HepG2 (cell line): ENCODE results near the gene AKAP8. TPM values are rescaled to one million over a fixed set of nuclear protein-coding genes. Genes with fewer than 3 reads are reported as not detected.

Source experiments
- ATAD3A ChIP-seq: sonication (generic); formaldehyde crosslinking; IDR thresholded peaks from 2 replicates; pipeline ENCODE4 v1.4.0; 2020; ENCODE audit warnings: missing genetic modification reagents
- CSRNP2 ChIP-seq: sonication (generic); formaldehyde crosslinking; conservative IDR thresholded peaks from 2 replicates; pipeline ENCODE4 v1.8.0; 2022; ENCODE audit warnings: low read depth, missing genetic modification reagents
- CTCF ChIP-seq: sonication (generic); formaldehyde crosslinking; IDR thresholded peaks from 2 replicates; pipeline ENCODE4 v1.5.0; 2020; ENCODE audit warnings: mild to moderate bottlenecking, missing genetic modification reagents, moderate library complexity
- GPN1 ChIP-seq: sonication (generic); formaldehyde crosslinking; IDR thresholded peaks from 2 replicates; pipeline ENCODE4 v1.5.1; 2020; ENCODE audit warnings: missing genetic modification reagents, borderline replicate concordance
- HMG20B ChIP-seq: conservative IDR thresholded peaks from 2 replicates; pipeline ENCODE4 v1.6.1; 2016; ENCODE audit warnings: missing genetic modification reagents, missing compliant biosample characterization
- ISX ChIP-seq: sonication (generic); formaldehyde crosslinking; conservative IDR thresholded peaks from 2 replicates; pipeline ENCODE4 v1.5.0; 2020; ENCODE audit warnings: missing genetic modification reagents
- JARID2 ChIP-seq: sonication (generic); formaldehyde crosslinking; IDR thresholded peaks from 2 replicates; pipeline ENCODE4 v1.8.1; 2023; ENCODE audit warnings: missing genetic modification reagents, inconsistent platforms; ENCODE audit not compliant: insufficient replicate concordance
- KDM1A ChIP-seq: IDR thresholded peaks from 2 replicates; pipeline ENCODE4 v1.6.1; 2016; ENCODE audit warnings: missing compliant biosample characterization
- NFIC ChIP-seq: IDR thresholded peaks from 2 replicates; pipeline ENCODE4 v1.6.1; 2012; ENCODE audit warnings: mild to moderate bottlenecking, low read length, inconsistent platforms
- POGZ ChIP-seq: sonication (generic); formaldehyde crosslinking; IDR thresholded peaks from 2 replicates; pipeline ENCODE4 v1.4.0; 2020; ENCODE audit warnings: mild to moderate bottlenecking, missing genetic modification reagents
- RELA ChIP-seq: sonication (generic); formaldehyde crosslinking; IDR thresholded peaks from 2 replicates; pipeline ENCODE4 v1.4.0; 2020; ENCODE audit warnings: missing genetic modification reagents
- REPIN1 ChIP-seq: sonication (generic); formaldehyde crosslinking; IDR thresholded peaks from 2 replicates; pipeline ENCODE4 v1.8.0; 2022; ENCODE audit warnings: missing genetic modification reagents, low read depth, mild to moderate bottlenecking, borderline replicate concordance
- SETDB1 ChIP-seq: sonication (generic); formaldehyde crosslinking; IDR thresholded peaks from 2 replicates; pipeline ENCODE4 v1.5.1; 2020; ENCODE audit warnings: missing genetic modification reagents, mild to moderate bottlenecking, borderline replicate concordance
- SMAD1 ChIP-seq: sonication (generic); formaldehyde crosslinking; IDR thresholded peaks from 2 replicates; pipeline ENCODE4 v1.4.0; 2020; ENCODE audit warnings: missing genetic modification reagents, low read depth, mild to moderate bottlenecking, borderline replicate concordance
- SP4 ChIP-seq: sonication (generic); formaldehyde crosslinking; IDR thresholded peaks from 2 replicates; pipeline ENCODE4 v1.8.1; 2023; ENCODE audit warnings: mild to moderate bottlenecking, missing genetic modification reagents
- TARDBP ChIP-seq: sonication (generic); formaldehyde crosslinking; IDR thresholded peaks from 2 replicates; pipeline ENCODE4 v1.8.0; 2022; ENCODE audit warnings: mild to moderate bottlenecking, missing genetic modification reagents
- TP53 ChIP-seq: sonication (generic); formaldehyde crosslinking; conservative IDR thresholded peaks from 2 replicates; pipeline ENCODE4 v1.4.0; 2020; ENCODE audit warnings: missing genetic modification reagents
- ZNF180 ChIP-seq: sonication (generic); formaldehyde crosslinking; IDR thresholded peaks from 2 replicates; pipeline ENCODE4 v1.4.0; 2020; ENCODE audit warnings: low read depth, missing genetic modification reagents, borderline replicate concordance
- ZNF225 ChIP-seq: sonication (generic); formaldehyde crosslinking; IDR thresholded peaks from 2 replicates; pipeline ENCODE4 v1.4.0; 2020; ENCODE audit warnings: mild to moderate bottlenecking, missing genetic modification reagents
- ZNF609 ChIP-seq: sonication (generic); formaldehyde crosslinking; IDR thresholded peaks from 2 replicates; pipeline ENCODE4 v1.4.0; 2020; ENCODE audit warnings: mild to moderate bottlenecking, missing genetic modification reagents, borderline replicate concordance
- ZNF674 ChIP-seq: sonication (generic); formaldehyde crosslinking; IDR thresholded peaks from 2 replicates; pipeline ENCODE4 v1.5.0; 2020; ENCODE audit warnings: low read depth, mild to moderate bottlenecking, missing genetic modification reagents
- ZSCAN30 ChIP-seq: sonication (generic); formaldehyde crosslinking; IDR thresholded peaks from 2 replicates; pipeline ENCODE4 v1.5.0; 2020; ENCODE audit warnings: mild to moderate bottlenecking, missing genetic modification reagents
- polyA plus RNA-seq, 8 experiments: library from polyadenylated mRNA; depleted of rRNA in 3 of 8; stranded (reverse) in 7 of 8; unstranded in 1 of 8; fragments of >200 nt; fragmentation: Illumina TruSeq in 4 of 8; extraction: Trizol in 4 of 8; gene quantifications; 2 replicates each; pipeline versions ENCODE4 v1.2.1 to v1.2.3, GENCODE V29; 2011 to 2016; ENCODE audit warnings: low read depth in 4 of 8, missing spikeins in 1 of 8, mixed read lengths in 1 of 8; ENCODE audit not compliant: insufficient read depth in 1 of 8
- total RNA-seq, 5 experiments: library from RNA; depleted of rRNA; stranded (reverse); fragments of >200 nt; fragmentation: Illumina TruSeq; extraction: Trizol; gene quantifications; 2 replicates each; pipeline ENCODE4 v1.2.3, GENCODE V29; 2016; ENCODE audit warnings: low read depth in 1 of 5

Gene AKAP8
- total and polyA plus RNA-seq, 2 of the 13 experiments (the other 11 are each of a cell fraction or from before 2014, with no cell fraction given), result 15.9 to 22.1 TPM

GRCh38 chr19:15379083-15379998 lies at the start of gene AKAP8 (continued):
- no peak for TF ChIP-seq CSRNP2 (CRISPR knock-in tag)
- no peak; the same call in 1 of the 2 replicates for TF ChIP-seq ZNF225 (CRISPR knock-in tag)
- peak; percentile 51; the same call in 1 of the 2 replicates for TF ChIP-seq ZNF674 (CRISPR knock-in tag)
- no peak for TF ChIP-seq ZNF180
- TF ChIP-seq SP4, result peak; percentile 89
- TF ChIP-seq ZSCAN30 (CRISPR knock-in tag), result no peak
- no peak for TF ChIP-seq NFIC
- peak; percentile 29; the same call in 1 of the 2 replicates for TF ChIP-seq SMAD1 (CRISPR knock-in tag)
- TF ChIP-seq TARDBP, result no peak
- TF ChIP-seq CTCF (CRISPR knock-in tag), result no peak
- TF ChIP-seq JARID2 (CRISPR knock-in tag), result no peak
- no peak for TF ChIP-seq HMG20B (CRISPR knock-in tag)
- TF ChIP-seq POGZ (CRISPR knock-in tag), result peak; percentile 49; the same call in 1 of the 2 replicates
- no peak for TF ChIP-seq ATAD3A
- TF ChIP-seq ZNF609 (CRISPR knock-in tag), result peak; percentile 47; the same call in 1 of the 2 replicates
- no peak for TF ChIP-seq RELA (CRISPR knock-in tag)
- TF ChIP-seq KDM1A (CRISPR knock-in tag), result no peak
- TF ChIP-seq SETDB1 (CRISPR knock-in tag), result no peak
- no peak for TF ChIP-seq TP53 (CRISPR knock-in tag)
- no peak for TF ChIP-seq GPN1
- 0 out of 2 replicates have a peak, but pooled peaks have one; percentile 57 for TF ChIP-seq ISX (CRISPR knock-in tag)
- TF ChIP-seq REPIN1 (CRISPR knock-in tag), result 0 out of 2 replicates have a peak, but pooled peaks have one; percentile 60
